Keratinocyte (primary cell): ENCODE measurements around the gene ZNF691. TPM values are rescaled to one million over a fixed set of nuclear protein-coding genes. Genes with fewer than 3 reads are reported as not detected.

ENCODE experiments used
- DNase-seq: peaks from one replicate; pipeline ENCODE4 v3.0.0-alpha.2; 2011; ENCODE audit warnings: low read depth, missing footprints, low spot score
- FAIRE-seq: peaks from 2 replicates; lab custom pipeline; 2011; peaks lifted over from hg19 to GRCh38; lab: Jason Lieb, UNC
- H2AFZ ChIP-seq: 2 replicates; pipeline ENCODE4 v1.6.0; 2012; ENCODE audit warnings: low read length, control low read depth, inconsistent platforms; ENCODE audit not compliant: control insufficient read depth
- H3K27ac ChIP-seq: 2 replicates; pipeline ENCODE4 v1.5.1; 2011; ENCODE audit warnings: low read length; ENCODE audit not compliant: control insufficient read depth, insufficient read depth
- H3K27me3 ChIP-seq: 3 replicates; pipeline ENCODE4 v1.6.0; 2011; ENCODE audit warnings: low read length; ENCODE audit not compliant: control insufficient read depth, insufficient read depth; ENCODE audit errors: extremely low read depth
- H3K36me3 ChIP-seq, 2 experiments: 2 replicates in 1 of 2; 3 replicates in 1 of 2; pipeline ENCODE4 v1.5.1; 2011; ENCODE audit warnings: low read length in 2 of 2, mild to moderate bottlenecking in 1 of 2; ENCODE audit not compliant: control insufficient read depth in 2 of 2, insufficient read depth in 2 of 2; ENCODE audit errors: extremely low read depth in 1 of 2
- H3K4me1 ChIP-seq: 3 replicates; pipeline ENCODE4 v1.5.1; 2011; ENCODE audit warnings: low read length; ENCODE audit not compliant: control insufficient read depth, insufficient read depth; ENCODE audit errors: extremely low read depth
- H3K4me2 ChIP-seq: 3 replicates; pipeline ENCODE4 v1.6.0; 2011; ENCODE audit warnings: low read depth, low read length; ENCODE audit not compliant: control insufficient read depth, insufficient read depth; ENCODE audit errors: extremely low read depth
- H3K4me3 ChIP-seq, 3 experiments: fragments of 200-600 bp in 1 of 3; sonication (generic) in 1 of 3; 2 replicates in 2 of 3; 3 replicates in 1 of 3; pipeline ENCODE4 v1.5.1; 2011 to 2016; ENCODE audit warnings: low read length in 3 of 3, mild to moderate bottlenecking in 3 of 3, control low read depth in 2 of 3, inconsistent platforms in 1 of 3, low read depth in 1 of 3, mixed read lengths in 1 of 3, mixed run types in 1 of 3, moderate library complexity in 1 of 3; ENCODE audit not compliant: control insufficient read depth in 2 of 3, insufficient read depth in 2 of 3; ENCODE audit errors: extremely low read depth in 1 of 3
- H3K79me2 ChIP-seq: 2 replicates; pipeline ENCODE4 v1.6.0; 2012; ENCODE audit warnings: low read length; ENCODE audit not compliant: control insufficient read depth, insufficient read depth
- H3K9ac ChIP-seq: 3 replicates; pipeline ENCODE4 v1.6.0; 2011; ENCODE audit warnings: low read length; ENCODE audit not compliant: control insufficient read depth, insufficient read depth; ENCODE audit errors: extremely low read depth
- H3K9me1 ChIP-seq: 3 replicates; pipeline ENCODE4 v1.6.0; 2011; ENCODE audit warnings: low read length; ENCODE audit not compliant: control insufficient read depth, insufficient read depth; ENCODE audit errors: extremely low read depth
- H3K9me3 ChIP-seq: 2 replicates; pipeline ENCODE4 v1.5.1; 2012; ENCODE audit warnings: low read depth, low read length; ENCODE audit not compliant: control insufficient read depth
- H4K20me1 ChIP-seq: 3 replicates; pipeline ENCODE4 v1.6.0; 2011; ENCODE audit warnings: low read length; ENCODE audit not compliant: control insufficient read depth, insufficient read depth; ENCODE audit errors: extremely low read depth
- EZH2 ChIP-seq: IDR thresholded peaks from one replicate; pipeline ENCODE4 v1.6.1; 2012; ENCODE audit warnings: inconsistent platforms, mild to moderate bottlenecking, low read length, moderate library complexity
- dilution Hi-C: fragments of 300-500 bp; cut with MboI; formaldehyde crosslinking; loops from one replicate; pipeline ENCODE4 v1.7.0; 2020; ENCODE audit warnings: low sequenced_read_pairs; ENCODE audit not compliant: extremely low pct_ligation_motif_present
- polyA plus RNA-seq, 5 experiments: library from polyadenylated mRNA; depleted of rRNA in 3 of 5; stranded (reverse) in 3 of 5; stranded (forward) in 1 of 5; unstranded in 1 of 5; fragments of >200 nt; gene quantifications; 1 replicate in 1 of 5; 2 replicates in 3 of 5; 3 replicates in 1 of 5; pipeline versions ENCODE4 v1.2.1 to v1.2.3, GENCODE V29; 2011 to 2012; ENCODE audit warnings: missing spikeins in 2 of 5, low read depth in 1 of 5, low replicate concordance in 1 of 5
- TF ChIP-seq, protein P1 (sequence below), 3 experiments: IDR thresholded peaks in 1 of 3; conservative IDR thresholded peaks in 1 of 3; optimal IDR thresholded peaks in 1 of 3; 2 replicates in 2 of 3; 3 replicates in 1 of 3; pipeline versions ENCODE3 to v1.5.1; 2011; ENCODE audit warnings: low read length in 3 of 3, mild to moderate bottlenecking in 3 of 3, moderate library complexity in 2 of 3, control low read depth in 1 of 3, inconsistent platforms in 1 of 3; ENCODE audit not compliant: insufficient read depth in 2 of 3; ENCODE audit errors: extremely low read depth in 1 of 3

Gene ZNF691
- polyA plus RNA-seq, 1 donor (not counting 4 experiments of a cell fraction or from before 2014, with no cell fraction given): 3.8 TPM

DNA sequence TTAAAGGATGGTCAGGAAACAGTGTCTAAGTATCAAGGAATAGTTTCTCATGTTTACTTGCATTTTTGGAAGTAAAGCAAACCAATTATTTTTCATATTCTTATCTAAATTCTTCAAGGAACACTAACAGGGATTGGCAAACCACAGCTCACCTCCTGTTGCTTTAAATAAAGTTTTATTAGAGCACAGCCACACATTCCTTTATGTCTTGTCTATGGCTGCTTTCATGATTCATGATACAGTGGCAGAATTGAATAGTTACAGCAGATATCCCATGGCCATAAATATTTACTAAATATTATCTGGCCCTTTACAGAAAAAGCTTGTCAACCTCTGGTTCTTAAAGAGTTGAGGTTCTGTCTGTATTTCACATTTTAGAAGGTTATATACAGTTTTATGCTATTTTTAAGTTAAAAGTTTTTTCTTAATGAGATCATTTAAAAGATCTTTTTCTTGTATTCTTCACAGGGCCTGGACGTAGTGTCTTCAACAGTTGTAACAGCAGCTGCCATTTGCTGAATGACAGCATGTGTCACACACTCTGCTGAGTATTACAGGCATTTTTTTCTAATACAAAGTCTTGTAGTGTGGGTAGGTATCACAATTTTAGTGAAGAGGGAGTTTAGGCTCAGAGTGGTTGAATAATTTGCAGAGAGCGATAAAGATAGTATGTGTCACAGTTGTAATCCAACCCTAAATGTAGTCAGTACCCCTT lies 2.6 kb downstream of the ZNF691 start:
- dilution Hi-C loops: no loop called here
- Histone ChIP-seq H3K4me3 (no peak overlapping the region), H3K4me1 (peaks cover 6% of the 10 kb centered on the region), H2AFZ (no peak overlapping the region), H3K9me3 (no peaks in the 10 kb centered on the region), H3K9ac (no peak overlapping the region), H3K27me3 (no peaks in the 10 kb centered on the region), H3K4me2 (no peak overlapping the region), H3K9me1 (no peaks in the 10 kb centered on the region), H4K20me1 (no peaks in the 10 kb centered on the region), H3K27ac (no peak overlapping the region), H3K36me3 (peaks cover 7 to 9% of the 10 kb centered on the region in 2 experiments), H3K79me2 (peaks cover 8% of the 10 kb centered on the region)
- DNase-seq (no peak), FAIRE-seq (no peak)
- TF ChIP-seq EZH2: no peak
- TF ChIP-seq, protein P1, sequence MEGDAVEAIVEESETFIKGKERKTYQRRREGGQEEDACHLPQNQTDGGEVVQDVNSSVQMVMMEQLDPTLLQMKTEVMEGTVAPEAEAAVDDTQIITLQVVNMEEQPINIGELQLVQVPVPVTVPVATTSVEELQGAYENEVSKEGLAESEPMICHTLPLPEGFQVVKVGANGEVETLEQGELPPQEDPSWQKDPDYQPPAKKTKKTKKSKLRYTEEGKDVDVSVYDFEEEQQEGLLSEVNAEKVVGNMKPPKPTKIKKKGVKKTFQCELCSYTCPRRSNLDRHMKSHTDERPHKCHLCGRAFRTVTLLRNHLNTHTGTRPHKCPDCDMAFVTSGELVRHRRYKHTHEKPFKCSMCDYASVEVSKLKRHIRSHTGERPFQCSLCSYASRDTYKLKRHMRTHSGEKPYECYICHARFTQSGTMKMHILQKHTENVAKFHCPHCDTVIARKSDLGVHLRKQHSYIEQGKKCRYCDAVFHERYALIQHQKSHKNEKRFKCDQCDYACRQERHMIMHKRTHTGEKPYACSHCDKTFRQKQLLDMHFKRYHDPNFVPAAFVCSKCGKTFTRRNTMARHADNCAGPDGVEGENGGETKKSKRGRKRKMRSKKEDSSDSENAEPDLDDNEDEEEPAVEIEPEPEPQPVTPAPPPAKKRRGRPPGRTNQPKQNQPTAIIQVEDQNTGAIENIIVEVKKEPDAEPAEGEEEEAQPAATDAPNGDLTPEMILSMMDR (optimal IDR thresholded peaks at IDR 0.05 in 1 of 3, IDR thresholded peaks at IDR 0.05 in 1 of 3, conservative IDR thresholded peaks at IDR 0.05 in 1 of 3; ENCODE audit: extremely low read depth in 1 of 3, insufficient read depth in 2 of 3, low read length in 3 of 3): no peak

DNA sequence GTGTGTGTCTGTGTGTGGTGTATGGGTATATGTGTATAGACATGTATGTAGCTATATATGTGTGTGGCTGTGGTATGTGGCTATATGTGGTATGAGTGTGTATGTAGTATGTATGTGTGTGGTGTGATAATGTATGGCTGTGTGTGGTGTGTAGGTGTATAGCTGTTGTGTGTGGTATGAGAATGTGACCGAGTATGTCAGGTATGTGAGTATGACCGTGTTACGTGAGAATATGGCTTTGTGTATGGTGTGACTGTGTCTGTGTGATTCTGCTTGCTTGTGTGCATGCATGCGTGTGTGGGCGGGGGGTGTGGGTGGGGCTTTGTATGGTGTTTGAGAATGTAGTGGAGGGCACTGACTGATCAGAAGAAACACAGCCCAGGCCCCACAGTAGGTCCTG lies 3.5 kb downstream of the ZNF691 start:
- H3K27me3 ChIP-seq: no peaks in the 10 kb centered on the region
- H3K27ac ChIP-seq: no peak overlapping the region
- no peaks in the 10 kb centered on the region for H3K9me3 ChIP-seq
- H3K36me3 ChIP-seq: peaks cover 7 to 9% of the 10 kb centered on the region in 2 experiments
- no peak overlapping the region for H2AFZ ChIP-seq
- H3K79me2 ChIP-seq: peaks cover 8% of the 10 kb centered on the region
- dilution Hi-C loops: no loop called here
- no peak overlapping the region for H3K4me3 ChIP-seq
- H3K9ac ChIP-seq: no peak overlapping the region
- FAIRE-seq (no peak), DNase-seq (peak; percentile 5)
- no peaks in the 10 kb centered on the region for H4K20me1 ChIP-seq
- no peak overlapping the region for H3K4me2 ChIP-seq
- no peak for TF ChIP-seq EZH2
- TF ChIP-seq, protein P1 (optimal IDR thresholded peaks at IDR 0.05 in 1 of 3, IDR thresholded peaks at IDR 0.05 in 1 of 3, conservative IDR thresholded peaks at IDR 0.05 in 1 of 3; ENCODE audit: extremely low read depth in 1 of 3, insufficient read depth in 2 of 3, low read length in 3 of 3): no peak
- no peaks in the 10 kb centered on the region for H3K9me1 ChIP-seq
- H3K4me1 ChIP-seq: peaks cover 6% of the 10 kb centered on the region
